ENCODE measurements around the gene TIE1.

TIE1 gene

DNA sequence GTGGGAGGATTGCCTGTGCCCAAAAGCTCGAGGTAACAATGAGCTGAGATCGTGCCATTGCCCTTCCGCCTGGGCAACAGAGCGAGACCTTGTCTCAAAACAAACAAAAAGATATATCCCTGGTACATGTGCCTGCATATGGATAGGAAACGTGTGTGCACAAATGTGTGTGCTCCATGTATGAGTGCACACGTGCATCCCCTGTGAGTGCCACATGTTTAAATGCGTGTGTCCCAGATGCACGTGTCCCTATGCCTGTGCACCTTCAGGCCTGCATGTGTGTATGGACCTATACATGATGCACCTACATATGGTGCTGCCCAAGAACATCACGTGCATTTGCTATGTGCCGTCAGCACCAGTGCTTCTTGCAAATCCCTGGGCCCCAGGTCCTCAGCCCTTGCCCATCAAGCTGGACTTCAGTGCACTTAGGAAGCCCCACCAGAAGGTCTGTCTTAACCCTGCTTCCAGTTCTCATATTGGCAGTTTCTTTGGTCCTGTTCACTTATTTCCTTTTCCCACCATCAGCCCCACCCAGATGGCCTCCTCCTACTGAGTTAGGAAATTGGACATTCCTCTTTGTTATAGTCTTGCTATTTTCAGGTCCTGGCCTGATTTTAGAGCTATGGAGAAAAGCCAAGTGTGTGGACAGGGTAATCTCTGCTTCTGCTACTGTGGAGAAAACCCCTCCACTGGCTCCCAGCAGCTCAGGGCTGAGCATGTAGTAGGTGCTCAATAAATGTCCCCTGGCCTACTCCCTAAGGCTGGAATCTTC is 15.4 kb downstream of the TIE1 start:
- Histone ChIP-seq H3K4me2 (ENCODE audit: low read length) (no peak overlapping the region), H3K27me3 (ENCODE audit: control insufficient read depth, insufficient read depth, low read length) (no peaks in the 10 kb centered on the region), H3K36me3 (ENCODE audit: control insufficient read depth, insufficient read depth, low read length) (no peaks in the 10 kb centered on the region), H3K79me2 (no peaks in the 10 kb centered on the region), H3K27ac (no peak overlapping the region), H3K4me1 (peaks cover 2% of the 10 kb centered on the region), H3K4me3 (ENCODE audit: low read depth, low read length) (no peak overlapping the region), H2AFZ (no peak overlapping the region), H3K9me3 (ENCODE audit: control insufficient read depth, low read length) (no peaks in the 10 kb centered on the region), H3K9ac (no peak overlapping the region)
- TF ChIP-seq, protein P1, sequence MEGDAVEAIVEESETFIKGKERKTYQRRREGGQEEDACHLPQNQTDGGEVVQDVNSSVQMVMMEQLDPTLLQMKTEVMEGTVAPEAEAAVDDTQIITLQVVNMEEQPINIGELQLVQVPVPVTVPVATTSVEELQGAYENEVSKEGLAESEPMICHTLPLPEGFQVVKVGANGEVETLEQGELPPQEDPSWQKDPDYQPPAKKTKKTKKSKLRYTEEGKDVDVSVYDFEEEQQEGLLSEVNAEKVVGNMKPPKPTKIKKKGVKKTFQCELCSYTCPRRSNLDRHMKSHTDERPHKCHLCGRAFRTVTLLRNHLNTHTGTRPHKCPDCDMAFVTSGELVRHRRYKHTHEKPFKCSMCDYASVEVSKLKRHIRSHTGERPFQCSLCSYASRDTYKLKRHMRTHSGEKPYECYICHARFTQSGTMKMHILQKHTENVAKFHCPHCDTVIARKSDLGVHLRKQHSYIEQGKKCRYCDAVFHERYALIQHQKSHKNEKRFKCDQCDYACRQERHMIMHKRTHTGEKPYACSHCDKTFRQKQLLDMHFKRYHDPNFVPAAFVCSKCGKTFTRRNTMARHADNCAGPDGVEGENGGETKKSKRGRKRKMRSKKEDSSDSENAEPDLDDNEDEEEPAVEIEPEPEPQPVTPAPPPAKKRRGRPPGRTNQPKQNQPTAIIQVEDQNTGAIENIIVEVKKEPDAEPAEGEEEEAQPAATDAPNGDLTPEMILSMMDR (IDR thresholded peaks at IDR 0.05): no peak

GRCh38 chr1:43316738-43317520 is 16.1 kb downstream of the TIE1 start:
- Histone ChIP-seq H3K9me3 (ENCODE audit: control insufficient read depth, low read length) (no peaks in the 10 kb centered on the region), H3K27ac (no peak overlapping the region), H3K36me3 (ENCODE audit: control insufficient read depth, insufficient read depth, low read length) (no peaks in the 10 kb centered on the region), H3K4me2 (ENCODE audit: low read length) (no peak overlapping the region), H3K9ac (no peak overlapping the region), H2AFZ (no peak overlapping the region), H3K79me2 (no peaks in the 10 kb centered on the region), H3K27me3 (ENCODE audit: control insufficient read depth, insufficient read depth, low read length) (no peaks in the 10 kb centered on the region), H3K4me1 (peaks cover 2% of the 10 kb centered on the region), H3K4me3 (ENCODE audit: low read depth, low read length) (no peak overlapping the region)
- TF ChIP-seq, protein P1 (IDR thresholded peaks at IDR 0.05): no peak

DNA sequence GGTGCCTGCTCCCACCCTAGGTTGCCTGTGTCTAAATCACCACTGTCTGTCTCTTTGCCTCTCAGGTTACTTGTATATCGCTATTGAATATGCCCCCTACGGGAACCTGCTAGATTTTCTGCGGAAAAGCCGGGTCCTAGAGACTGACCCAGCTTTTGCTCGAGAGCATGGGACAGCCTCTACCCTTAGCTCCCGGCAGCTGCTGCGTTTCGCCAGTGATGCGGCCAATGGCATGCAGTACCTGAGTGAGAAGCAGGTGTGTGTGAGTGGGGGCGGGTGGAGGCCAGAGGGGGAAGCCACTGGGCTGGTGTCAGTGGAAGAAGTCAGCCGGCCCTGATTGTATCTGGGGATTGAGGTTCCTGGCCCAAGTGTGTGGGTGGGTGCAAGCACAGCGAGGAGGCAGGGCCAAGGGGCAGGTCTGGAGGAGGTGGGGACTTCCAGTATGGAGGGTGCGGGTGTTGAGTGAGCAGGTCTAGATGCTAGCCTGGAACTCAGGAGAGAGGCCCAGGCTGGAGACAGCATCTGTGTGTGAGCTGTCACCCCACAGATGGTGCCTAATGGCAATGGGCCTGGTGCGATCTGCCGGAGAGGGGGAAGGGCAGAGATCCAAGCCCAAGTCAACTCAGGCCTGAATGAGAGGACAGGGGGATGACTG is 17.2 kb downstream of the TIE1 start:
- Histone ChIP-seq H3K4me2 (ENCODE audit: low read length) (no peak overlapping the region), H3K4me1 (peaks cover 2% of the 10 kb centered on the region), H2AFZ (peak overlapping the region; percentile 46), H3K27ac (no peak overlapping the region), H3K4me3 (ENCODE audit: low read depth, low read length) (no peak overlapping the region), H3K79me2 (no peaks in the 10 kb centered on the region), H3K9me3 (ENCODE audit: control insufficient read depth, low read length) (no peaks in the 10 kb centered on the region), H3K27me3 (ENCODE audit: control insufficient read depth, insufficient read depth, low read length) (no peaks in the 10 kb centered on the region), H3K36me3 (ENCODE audit: control insufficient read depth, insufficient read depth, low read length) (no peaks in the 10 kb centered on the region), H3K9ac (no peak overlapping the region)
- TF ChIP-seq, protein P1 (IDR thresholded peaks at IDR 0.05): no peak

- Histone ChIP-seq H2AFZ (peak overlapping the region; percentile 41), H3K79me2 (no peaks in the 10 kb centered on the region), H3K9ac (no peak overlapping the region), H3K27ac (no peak overlapping the region), H3K4me2 (ENCODE audit: low read length) (no peak overlapping the region), H3K36me3 (ENCODE audit: control insufficient read depth, insufficient read depth, low read length) (no peaks in the 10 kb centered on the region), H3K27me3 (ENCODE audit: control insufficient read depth, insufficient read depth, low read length) (no peaks in the 10 kb centered on the region), H3K9me3 (ENCODE audit: control insufficient read depth, low read length) (no peaks in the 10 kb centered on the region), H3K4me3 (ENCODE audit: low read depth, low read length) (no peak overlapping the region), H3K4me1 (peaks cover 2% of the 10 kb centered on the region)
- TF ChIP-seq, protein P1 (IDR thresholded peaks at IDR 0.05): no peak
Observed at GRCh38 chr1:43318831-43319230, 18.0 kb downstream of the TIE1 start.

Data from parathyroid adenoma (tissue), 2 donors.